HepG2 (cell line): ENCODE data around the gene PYGL. TPM values are rescaled to one million over a fixed set of nuclear protein-coding genes. Genes with fewer than 3 reads are reported as not detected.

Experiments
- ARNT2 ChIP-seq: sonication (generic); formaldehyde crosslinking; IDR thresholded peaks from 2 replicates; pipeline ENCODE4 v1.8.0; 2022; ENCODE audit warnings: mild to moderate bottlenecking, low read depth, missing genetic modification reagents, moderate library complexity
- ATRX ChIP-seq: sonication (generic); formaldehyde crosslinking; IDR thresholded peaks from 2 replicates; pipeline ENCODE4 v1.4.0; 2020; ENCODE audit warnings: missing genetic modification reagents, borderline replicate concordance
- ESRRA ChIP-seq: sonication (generic); formaldehyde crosslinking; IDR thresholded peaks from 2 replicates; pipeline ENCODE4 v1.5.1; 2020; ENCODE audit warnings: mild to moderate bottlenecking, low read depth, missing genetic modification reagents
- HCFC1 ChIP-seq: fragments of 150-350 bp; IDR thresholded peaks from 2 replicates; pipeline ENCODE4 v1.6.1; 2014; ENCODE audit warnings: low read depth, low read length
- MYNN ChIP-seq: sonication (generic); formaldehyde crosslinking; IDR thresholded peaks from 2 replicates; pipeline ENCODE4 v1.4.0; 2020; ENCODE audit warnings: mild to moderate bottlenecking, low read depth, missing genetic modification reagents
- NCOA5 ChIP-seq: sonication (generic); formaldehyde crosslinking; IDR thresholded peaks from 2 replicates; pipeline ENCODE4 v1.4.0; 2020; ENCODE audit warnings: missing genetic modification reagents
- NR2F6 ChIP-seq, 2 experiments: IDR thresholded peaks; 2 replicates each; pipeline ENCODE4 v1.6.1; 2016; ENCODE audit warnings: antibody characterized with exemption in 1 of 2, mild to moderate bottlenecking in 1 of 2
- PHB2 ChIP-seq: fragments of 450-650 bp; IDR thresholded peaks from 2 replicates; pipeline ENCODE4 v1.6.1; 2018; ENCODE audit not compliant: partially characterized antibody
- SIX4 ChIP-seq: sonication (generic); formaldehyde crosslinking; IDR thresholded peaks from 2 replicates; pipeline ENCODE4 v1.4.0; 2020; ENCODE audit warnings: missing genetic modification reagents
- SP1 ChIP-seq, 2 experiments: fragments of 450-650 bp in 1 of 2; sonication (generic) in 1 of 2; formaldehyde crosslinking in 1 of 2; IDR thresholded peaks; 2 replicates each; pipeline versions ENCODE4 v1.4.0 to v1.6.1; 2016 to 2020; ENCODE audit warnings: missing genetic modification reagents in 1 of 2
- U2AF1 ChIP-seq: fragments of 200-400 bp; formaldehyde crosslinking; optimal IDR thresholded peaks from 2 replicates; pipeline ENCODE3; 2017; ENCODE audit warnings: mild to moderate bottlenecking, low read depth, low read length
- ZHX1 ChIP-seq: sonication (generic); formaldehyde crosslinking; IDR thresholded peaks from 2 replicates; pipeline ENCODE4 v1.8.1; 2022; ENCODE audit warnings: low read depth, mild to moderate bottlenecking, missing genetic modification reagents
- ZMYM4 ChIP-seq: sonication (generic); formaldehyde crosslinking; IDR thresholded peaks from 2 replicates; pipeline ENCODE4 v1.8.1; 2023; ENCODE audit warnings: mild to moderate bottlenecking, missing genetic modification reagents
- ZNF256 ChIP-seq: sonication (generic); formaldehyde crosslinking; conservative IDR thresholded peaks from 2 replicates; pipeline ENCODE4 v1.4.0; 2020; ENCODE audit warnings: missing genetic modification reagents
- ZNF30 ChIP-seq: sonication (generic); formaldehyde crosslinking; IDR thresholded peaks from 2 replicates; pipeline ENCODE4 v1.5.0; 2020; ENCODE audit warnings: mild to moderate bottlenecking, missing genetic modification reagents
- ZNF326 ChIP-seq: sonication (generic); formaldehyde crosslinking; IDR thresholded peaks from 2 replicates; pipeline ENCODE4 v1.4.0; 2020; ENCODE audit warnings: missing genetic modification reagents, borderline replicate concordance
- ZNF574 ChIP-seq: sonication (generic); formaldehyde crosslinking; IDR thresholded peaks from 2 replicates; pipeline ENCODE4 v1.4.0; 2020; ENCODE audit warnings: missing genetic modification reagents
- ZNF614 ChIP-seq: IDR thresholded peaks from 2 replicates; pipeline ENCODE4 v1.6.1; 2018; ENCODE audit warnings: missing biosample characterization, missing genetic modification reagents, inconsistent platforms, borderline replicate concordance
- ZNF619 ChIP-seq: sonication (generic); formaldehyde crosslinking; IDR thresholded peaks from 2 replicates; pipeline ENCODE4 v1.4.0; 2020; ENCODE audit warnings: mild to moderate bottlenecking, missing genetic modification reagents
- ZNF740 ChIP-seq: sonication (generic); formaldehyde crosslinking; IDR thresholded peaks from 2 replicates; pipeline ENCODE4 v1.4.0; 2020; ENCODE audit warnings: missing genetic modification reagents
- ZNF775 ChIP-seq: sonication (generic); formaldehyde crosslinking; IDR thresholded peaks from 2 replicates; pipeline ENCODE4 v1.4.0; 2020; ENCODE audit warnings: missing genetic modification reagents, mild to moderate bottlenecking, moderate library complexity, borderline replicate concordance
- ZSCAN29 ChIP-seq: sonication (generic); formaldehyde crosslinking; conservative IDR thresholded peaks from 2 replicates; pipeline ENCODE4 v1.4.0; 2020; ENCODE audit warnings: mild to moderate bottlenecking, missing genetic modification reagents
- ZSCAN5A ChIP-seq: sonication (generic); formaldehyde crosslinking; IDR thresholded peaks from 2 replicates; pipeline ENCODE4 v1.8.0; 2022; ENCODE audit warnings: mild to moderate bottlenecking, missing genetic modification reagents, borderline replicate concordance
- polyA plus RNA-seq, 8 experiments: library from polyadenylated mRNA; depleted of rRNA in 3 of 8; stranded (reverse) in 7 of 8; unstranded in 1 of 8; fragments of >200 nt; fragmentation: Illumina TruSeq in 4 of 8; extraction: Trizol in 4 of 8; gene quantifications; 2 replicates each; pipeline versions ENCODE4 v1.2.1 to v1.2.3, GENCODE V29; 2011 to 2016; ENCODE audit warnings: low read depth in 4 of 8, missing spikeins in 1 of 8, mixed read lengths in 1 of 8; ENCODE audit not compliant: insufficient read depth in 1 of 8
- total RNA-seq, 5 experiments: library from RNA; depleted of rRNA; stranded (reverse); fragments of >200 nt; fragmentation: Illumina TruSeq; extraction: Trizol; gene quantifications; 2 replicates each; pipeline ENCODE4 v1.2.3, GENCODE V29; 2016; ENCODE audit warnings: low read depth in 1 of 5

PYGL gene
- total and polyA plus RNA-seq, 2 of the 13 experiments (the other 11 are each of a cell fraction or from before 2014, with no cell fraction given): 98.4 to 110 TPM

- TF ChIP-seq ZNF740 (CRISPR knock-in tag) (no peak), ZSCAN29 (CRISPR knock-in tag) (peak; percentile 87; the same call in 1 of the 2 replicates), ZSCAN5A (CRISPR knock-in tag) (no peak), ZNF614 (CRISPR knock-in tag) (peak; percentile 53; the same call in 1 of the 2 replicates), SIX4 (peak; percentile 22; the same call in 1 of the 2 replicates), ZMYM4 (peak; percentile 76), ESRRA (CRISPR knock-in tag) (peak; percentile 94), ZNF619 (CRISPR knock-in tag) (no peak), NCOA5 (no peak), NR2F6 (IDR thresholded peaks at IDR 0.05) (peak; percentile 96), NR2F6 (CRISPR knock-in tag; IDR thresholded peaks at IDR 0.05) (peak; percentile 97), MYNN (CRISPR knock-in tag) (no peak), SP1 (IDR thresholded peaks at IDR 0.05) (no peak), SP1 (CRISPR knock-in tag; IDR thresholded peaks at IDR 0.05) (no peak), ZNF326 (CRISPR knock-in tag) (no peak), U2AF1 (no peak), ZNF30 (CRISPR knock-in tag) (no peak), ARNT2 (no peak), ZNF256 (CRISPR knock-in tag) (no peak), ZNF574 (CRISPR knock-in tag) (peak; percentile 59; the same call in 1 of the 2 replicates), ZNF775 (no peak), PHB2 (no peak), ATRX (CRISPR knock-in tag) (no peak), HCFC1 (no peak), ZHX1 (no peak)
These were observed 8.9 kb downstream of the PYGL start (continued) for GRCh38 chr14:50935126-50936015.
